Keratinocyte (primary cell): ENCODE measurements around the gene TM9SF3.

Source experiments
- CTCF ChIP-seq, 3 experiments: IDR thresholded peaks in 1 of 3; conservative IDR thresholded peaks in 1 of 3; optimal IDR thresholded peaks in 1 of 3; 2 replicates in 2 of 3; 3 replicates in 1 of 3; pipeline versions ENCODE3 to v1.5.1; 2011; ENCODE audit warnings: low read length in 3 of 3, mild to moderate bottlenecking in 3 of 3, moderate library complexity in 2 of 3, control low read depth in 1 of 3, inconsistent platforms in 1 of 3; ENCODE audit not compliant: insufficient read depth in 2 of 3; ENCODE audit errors: extremely low read depth in 1 of 3
- EZH2 ChIP-seq: IDR thresholded peaks from one replicate; pipeline ENCODE4 v1.6.1; 2012; ENCODE audit warnings: inconsistent platforms, mild to moderate bottlenecking, low read length, moderate library complexity

- TF ChIP-seq CTCF (optimal IDR thresholded peaks at IDR 0.05 in 1 of 3, IDR thresholded peaks at IDR 0.05 in 1 of 3, conservative IDR thresholded peaks at IDR 0.05 in 1 of 3; ENCODE audit: extremely low read depth in 1 of 3, insufficient read depth in 2 of 3, low read length in 3 of 3) (no peak), EZH2 (no peak)
Measured at GRCh38 chr10:96524741-96525140, 62.1 kb downstream of the TM9SF3 start.
